COLO668 (cell line): ENCODE data around the gene MBP.
A peak's percentile ranks its signal among the peaks of the same experiment; 100 is the strongest.

Source experiments
- DNase-seq: peaks from one replicate; lab custom pipeline; 2025; ENCODE audit not compliant: unreplicated experiment; lab: John Stamatoyannopoulos, UW

The MBP gene

DNA sequence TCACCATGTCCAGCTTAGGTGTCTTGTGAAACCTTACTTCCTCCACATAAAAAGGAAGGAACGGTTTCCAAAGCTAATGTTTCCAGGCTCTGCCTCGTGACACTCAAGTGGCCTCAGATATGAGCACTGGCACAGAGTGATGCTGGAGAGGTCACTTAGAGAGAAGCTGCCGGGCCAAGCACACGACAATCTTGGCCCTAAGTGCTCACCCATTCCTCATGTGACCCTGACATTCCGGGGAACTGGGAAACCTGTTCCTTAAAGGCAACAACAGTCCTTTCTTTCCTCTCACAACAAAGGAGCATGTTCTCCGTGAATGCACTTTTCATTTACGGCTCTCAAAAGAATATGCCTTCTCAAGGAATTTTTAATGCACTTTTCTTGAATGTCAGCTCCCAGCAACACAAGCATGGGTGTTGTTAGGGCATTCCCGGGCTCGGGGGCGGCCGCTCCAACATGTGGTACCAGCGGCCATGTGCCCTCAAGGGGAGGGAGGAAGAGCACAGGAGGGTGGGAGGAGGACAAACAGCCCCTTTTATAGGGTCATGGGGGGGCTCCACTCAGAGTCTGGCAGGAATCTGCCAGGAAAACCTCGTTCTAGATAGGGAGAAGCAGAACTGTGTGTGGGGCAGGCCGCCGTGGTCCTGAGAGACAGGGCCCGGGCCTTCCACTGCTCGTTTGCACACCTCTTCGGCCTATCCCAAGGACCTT lies 118.6 kb downstream of the MBP start:
- no peak for DNase-seq

DNA sequence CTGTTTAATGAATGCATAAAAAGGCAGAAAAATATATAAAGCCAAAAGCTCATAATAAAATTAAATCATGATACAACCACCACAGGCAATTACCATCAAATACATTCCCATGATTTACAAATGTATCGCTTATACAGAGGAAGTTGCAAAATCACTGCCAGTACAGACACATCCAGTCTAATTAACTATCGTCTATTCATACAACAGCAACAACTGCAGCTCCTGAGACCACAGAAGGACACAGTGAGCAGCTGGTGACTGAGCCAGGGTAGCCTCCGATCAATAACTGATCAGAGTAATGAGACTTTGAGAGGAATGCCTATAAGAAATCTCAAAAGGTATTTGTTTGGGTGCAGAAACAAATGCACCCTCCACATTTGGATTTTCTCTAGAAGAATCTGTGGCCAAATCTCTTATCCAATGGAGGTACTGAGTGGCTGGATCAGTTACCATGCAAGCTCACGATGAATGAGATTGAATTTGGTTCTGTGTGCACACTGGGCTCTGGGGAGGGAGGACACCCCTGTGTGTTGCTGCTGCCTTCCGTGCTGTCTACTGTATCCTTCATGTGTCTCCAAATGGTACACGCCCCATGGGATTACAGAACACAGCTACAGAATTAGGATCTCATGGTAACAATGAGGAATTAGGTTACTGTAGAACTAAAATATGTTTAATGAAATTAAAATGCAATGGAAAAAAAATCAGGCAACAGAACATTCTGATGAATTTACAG lies 119.6 kb downstream of the MBP start:
- DNase-seq: no peak

- DNase-seq: no peak
These were observed 120.5 kb downstream of the MBP start for GRCh38 chr18:77012120-77012519.

- DNase-seq: no peak
These were observed 122.9 kb downstream of the MBP start for GRCh38 chr18:77009675-77010074.

- no peak for DNase-seq
These were observed 123.8 kb downstream of the MBP start for GRCh38 chr18:77008576-77009315.

DNA sequence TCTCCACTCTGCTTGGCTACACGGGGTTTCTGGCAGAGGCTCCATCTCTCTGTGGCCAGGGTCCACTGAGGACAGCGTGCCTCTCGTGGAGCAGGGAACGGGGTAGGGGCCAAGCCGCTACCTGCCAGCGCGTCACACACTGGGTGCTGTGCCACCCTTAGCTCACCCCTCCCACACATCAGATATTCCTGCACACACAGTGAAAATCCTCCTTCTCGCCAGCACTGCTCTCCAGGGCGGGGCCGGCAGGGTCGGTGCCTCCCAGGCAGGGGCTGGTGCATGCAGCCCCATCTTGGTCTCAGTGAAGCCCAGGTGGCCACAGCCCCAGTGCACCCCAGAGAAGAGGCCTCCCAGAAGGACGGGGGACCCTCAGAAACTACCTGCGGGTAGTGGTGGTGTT lies 124.6 kb downstream of the MBP start:
- DNase-seq: no peak

- no peak for DNase-seq
These were observed 125.3 kb downstream of the MBP start for GRCh38 chr18:77007251-77007650.

GRCh38 chr18:77006305-77007175 lies 126.0 kb downstream of the MBP start:
- DNase-seq: no peak

- no peak for DNase-seq
These were observed 126.9 kb downstream of the MBP start for GRCh38 chr18:77005651-77006195.

- no peak for DNase-seq
These were observed 127.8 kb downstream of the MBP start for GRCh38 chr18:77004555-77005380.

DNA sequence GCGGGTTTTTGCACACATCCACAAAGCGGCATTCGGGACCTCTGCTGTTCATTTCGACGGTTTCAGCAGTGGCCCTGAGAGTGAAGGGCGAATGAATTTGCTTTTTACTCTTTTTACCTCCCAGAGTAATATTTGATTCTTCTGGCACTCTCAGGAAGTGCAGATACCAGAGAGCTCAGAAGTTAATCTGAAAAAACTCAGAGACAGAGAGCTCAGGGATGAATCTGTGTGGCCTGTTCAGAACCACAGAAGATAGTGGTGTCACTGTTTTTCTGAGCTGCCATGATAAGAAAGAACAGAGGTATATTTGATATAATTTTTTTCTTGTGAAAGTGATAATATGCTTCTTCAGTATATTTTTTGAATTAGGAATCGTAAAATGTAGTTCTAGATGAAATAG lies 129.3 kb downstream of the MBP start:
- no peak for DNase-seq

GRCh38 chr18:77002496-77002895 lies 130.1 kb downstream of the MBP start:
- DNase-seq: peak; percentile 25

- peak; percentile 79 for DNase-seq
These were observed 130.6 kb downstream of the MBP start for GRCh38 chr18:77001979-77002378.

- no peak for DNase-seq
These were observed 131.5 kb downstream of the MBP start for GRCh38 chr18:77001041-77001440.

- DNase-seq: peak; percentile 57
These were observed 132.1 kb downstream of the MBP start for GRCh38 chr18:77000527-77000926.

DNA sequence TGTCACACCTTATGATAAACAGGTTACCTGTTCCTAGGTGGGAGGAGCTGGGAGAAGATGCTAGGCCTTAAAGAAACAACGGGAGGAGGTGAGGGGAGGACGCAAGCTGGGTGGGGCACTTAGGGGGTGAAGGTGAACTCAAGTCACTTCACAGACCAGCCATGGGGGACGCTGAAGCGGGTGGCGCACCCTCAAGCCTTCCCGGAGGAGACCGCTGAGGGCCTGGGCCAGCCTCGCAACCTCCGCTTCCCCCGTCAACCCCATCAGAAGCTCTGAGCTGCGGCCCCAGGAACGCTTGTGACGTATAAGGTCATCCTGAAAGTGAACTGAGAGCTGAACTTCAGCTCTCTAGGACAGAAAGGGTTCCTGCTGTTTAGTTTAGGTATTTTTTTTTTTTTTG lies 133.5 kb downstream of the MBP start:
- no peak for DNase-seq

GRCh38 chr18:76997951-76998808 lies 134.4 kb downstream of the MBP start:
- no peak for DNase-seq

GRCh38 chr18:76996429-76996828 lies 136.2 kb downstream of the MBP start:
- no peak for DNase-seq

GRCh38 chr18:76995896-76996295 lies 136.7 kb downstream of the MBP start:
- no peak for DNase-seq
